HL-60 (cell line): ENCODE results near the gene PRR7.

Experiments used
- DNase-seq, 2 experiments: peaks; one replicate each; pipeline ENCODE4 v3.0.0-alpha.2; 2010 to 2020; ENCODE audit warnings: low read depth in 1 of 2, low spot score in 1 of 2
- H3K27ac ChIP-seq: fragments of 250-450 bp; sonication (Bioruptor Pico); replicated peaks from 2 replicates; pipeline ENCODE4 v1.5.1; 2020; ENCODE audit warnings: mild to moderate bottlenecking, moderate library complexity
- H3K27me3 ChIP-seq: fragments of 250-450 bp; sonication (Bioruptor Pico); 2 replicates; pipeline ENCODE4 v1.5.1; 2021; ENCODE audit warnings: mild to moderate bottlenecking, moderate library complexity; ENCODE audit not compliant: insufficient read depth, poor library complexity, severe bottlenecking
- H3K4me3 ChIP-seq: replicated peaks from 2 replicates; pipeline ENCODE4 v1.5.1; 2011; ENCODE audit warnings: mild to moderate bottlenecking, control low read depth, low read length; ENCODE audit not compliant: insufficient read depth
- CTCF ChIP-seq: IDR thresholded peaks from one replicate; pipeline ENCODE4 v1.5.1; 2011; ENCODE audit warnings: low read length, control low read depth, inconsistent platforms; ENCODE audit not compliant: insufficient read depth
- GABPA ChIP-seq: IDR thresholded peaks from 2 replicates; pipeline ENCODE4 v1.6.1; 2012; ENCODE audit warnings: low read depth
- POLR2AphosphoS5 ChIP-seq: IDR thresholded peaks from 2 replicates; pipeline ENCODE4 v1.6.1; 2012; ENCODE audit warnings: low read depth
- SPI1 ChIP-seq: IDR thresholded peaks from 2 replicates; pipeline ENCODE4 v1.6.1; 2012; ENCODE audit warnings: low read depth, mild to moderate bottlenecking, borderline replicate concordance
- TF ChIP-seq, protein P1 (sequence below): IDR thresholded peaks from 2 replicates; pipeline ENCODE4 v1.6.1; 2012; ENCODE audit warnings: low read depth; ENCODE audit not compliant: insufficient replicate concordance

PRR7 gene

GRCh38 chr5:177462021-177462670, 15.5 kb downstream of the PRR7 start:
- no peaks in the 10 kb centered on the region for H3K27me3 ChIP-seq
- peak overlapping the region; percentile 69 for H3K27ac ChIP-seq
- TF ChIP-seq SPI1 (0 out of 2 replicates have a peak, but pooled peaks have one; percentile 43), POLR2AphosphoS5 (peak; percentile 73; the same call in 1 of the 2 replicates), GABPA (peak; percentile 50), CTCF (no peak)
- TF ChIP-seq, protein P1, sequence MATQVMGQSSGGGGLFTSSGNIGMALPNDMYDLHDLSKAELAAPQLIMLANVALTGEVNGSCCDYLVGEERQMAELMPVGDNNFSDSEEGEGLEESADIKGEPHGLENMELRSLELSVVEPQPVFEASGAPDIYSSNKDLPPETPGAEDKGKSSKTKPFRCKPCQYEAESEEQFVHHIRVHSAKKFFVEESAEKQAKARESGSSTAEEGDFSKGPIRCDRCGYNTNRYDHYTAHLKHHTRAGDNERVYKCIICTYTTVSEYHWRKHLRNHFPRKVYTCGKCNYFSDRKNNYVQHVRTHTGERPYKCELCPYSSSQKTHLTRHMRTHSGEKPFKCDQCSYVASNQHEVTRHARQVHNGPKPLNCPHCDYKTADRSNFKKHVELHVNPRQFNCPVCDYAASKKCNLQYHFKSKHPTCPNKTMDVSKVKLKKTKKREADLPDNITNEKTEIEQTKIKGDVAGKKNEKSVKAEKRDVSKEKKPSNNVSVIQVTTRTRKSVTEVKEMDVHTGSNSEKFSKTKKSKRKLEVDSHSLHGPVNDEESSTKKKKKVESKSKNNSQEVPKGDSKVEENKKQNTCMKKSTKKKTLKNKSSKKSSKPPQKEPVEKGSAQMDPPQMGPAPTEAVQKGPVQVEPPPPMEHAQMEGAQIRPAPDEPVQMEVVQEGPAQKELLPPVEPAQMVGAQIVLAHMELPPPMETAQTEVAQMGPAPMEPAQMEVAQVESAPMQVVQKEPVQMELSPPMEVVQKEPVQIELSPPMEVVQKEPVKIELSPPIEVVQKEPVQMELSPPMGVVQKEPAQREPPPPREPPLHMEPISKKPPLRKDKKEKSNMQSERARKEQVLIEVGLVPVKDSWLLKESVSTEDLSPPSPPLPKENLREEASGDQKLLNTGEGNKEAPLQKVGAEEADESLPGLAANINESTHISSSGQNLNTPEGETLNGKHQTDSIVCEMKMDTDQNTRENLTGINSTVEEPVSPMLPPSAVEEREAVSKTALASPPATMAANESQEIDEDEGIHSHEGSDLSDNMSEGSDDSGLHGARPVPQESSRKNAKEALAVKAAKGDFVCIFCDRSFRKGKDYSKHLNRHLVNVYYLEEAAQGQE: no peak
- peak overlapping the region; percentile 58 for H3K4me3 ChIP-seq
- peak; percentile 82 to 89 for DNase-seq

- DNase-seq: no peak
- H3K4me3 ChIP-seq: no peak overlapping the region
- H3K27me3 ChIP-seq: no peaks in the 10 kb centered on the region
- no peak overlapping the region for H3K27ac ChIP-seq
- no peak for TF ChIP-seq CTCF
- TF ChIP-seq, protein P1: no peak
- TF ChIP-seq SPI1: no peak
- no peak for TF ChIP-seq POLR2AphosphoS5
Measured at GRCh38 chr5:177465044-177465443, 18.4 kb downstream of the PRR7 start.

GRCh38 chr5:177466861-177467260, 20.2 kb downstream of the PRR7 start:
- Histone ChIP-seq H3K4me3 (peak overlapping the region; percentile 17), H3K27ac (peak overlapping the region; percentile 72), H3K27me3 (no peaks in the 10 kb centered on the region)
- DNase-seq: peak in 1 of 2 experiments; percentile 33
- TF ChIP-seq GABPA (no peak), POLR2AphosphoS5 (no peak), SPI1 (no peak)
- TF ChIP-seq, protein P1: no peak
